Epithelial cell of esophagus (primary cell): ENCODE measurements around the gene DNAH14.

ENCODE experiments used
- DNase-seq: peaks from one replicate; pipeline ENCODE4 v3.0.0; 2010; ENCODE audit warnings: low read depth
- H3K4me3 ChIP-seq: 2 replicates; pipeline ENCODE4 v1.5.1; 2011; ENCODE audit warnings: mild to moderate bottlenecking, low read length, control low read depth
- CTCF ChIP-seq: IDR thresholded peaks from 2 replicates; pipeline ENCODE4 v1.5.1; 2011; ENCODE audit warnings: low read depth, mild to moderate bottlenecking, low read length, control low read depth, inconsistent platforms; ENCODE audit not compliant: insufficient read depth; ENCODE audit errors: missing control alignments

DNAH14 gene

DNA sequence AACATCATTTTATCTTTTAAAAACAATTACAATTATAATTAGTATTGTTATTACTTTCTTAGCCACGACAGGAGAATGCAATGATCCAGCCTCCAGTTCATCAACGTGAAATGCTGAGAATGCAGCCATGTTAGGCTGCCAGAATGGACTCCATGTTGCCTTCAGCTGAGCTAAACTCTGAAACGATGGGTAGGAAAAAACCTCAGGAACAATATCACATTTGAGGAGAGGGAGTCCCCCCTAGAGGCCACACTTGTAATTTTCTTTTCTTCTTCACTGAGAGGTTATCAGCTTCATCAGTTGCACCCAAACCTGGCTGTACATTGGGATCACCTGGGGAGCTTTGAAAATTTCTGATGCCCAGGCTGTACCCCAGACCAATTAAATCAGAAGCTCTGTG is 34.6 kb upstream of the DNAH14 start:
- no peak for DNase-seq
- no peak for TF ChIP-seq CTCF
- no peak overlapping the region for H3K4me3 ChIP-seq

DNA sequence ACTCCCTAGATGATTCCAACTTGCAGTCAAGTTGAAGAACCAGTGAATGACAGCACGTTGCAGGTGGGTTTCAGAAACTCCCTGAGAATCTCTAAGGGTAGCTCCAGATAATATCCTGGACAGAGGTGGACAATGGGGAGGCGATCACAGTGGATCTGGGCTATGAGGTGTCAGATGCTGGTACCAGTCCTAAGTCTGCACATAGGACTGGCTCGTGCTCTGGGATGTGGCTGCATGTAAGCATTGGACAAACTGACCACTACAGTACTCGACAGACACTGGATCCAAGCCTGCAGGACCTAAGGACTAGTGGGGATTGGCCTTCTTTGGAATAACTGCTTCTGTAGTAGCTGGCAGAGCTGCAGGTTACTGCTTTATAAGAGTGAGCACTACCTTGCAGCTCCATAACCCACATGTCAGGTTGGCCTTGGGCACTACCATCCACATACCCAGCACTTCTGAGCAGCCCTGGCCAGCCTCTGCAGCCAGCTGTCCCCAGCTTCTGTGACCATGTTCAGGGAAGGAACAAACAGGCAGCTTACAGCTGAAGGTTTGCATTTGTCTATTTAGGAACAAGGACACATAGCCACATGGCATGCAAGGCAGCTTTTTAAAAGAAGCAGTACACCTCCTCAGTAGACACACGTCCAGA is 33.2 kb upstream of the DNAH14 start:
- no peak overlapping the region for H3K4me3 ChIP-seq
- no peak for DNase-seq
- TF ChIP-seq CTCF, result no peak

- peak; percentile 10 for DNase-seq
- TF ChIP-seq CTCF, result no peak
- H3K4me3 ChIP-seq, result no peak overlapping the region
Observed at GRCh38 chr1:224897529-224898327, 31.7 kb upstream of the DNAH14 start.

DNA sequence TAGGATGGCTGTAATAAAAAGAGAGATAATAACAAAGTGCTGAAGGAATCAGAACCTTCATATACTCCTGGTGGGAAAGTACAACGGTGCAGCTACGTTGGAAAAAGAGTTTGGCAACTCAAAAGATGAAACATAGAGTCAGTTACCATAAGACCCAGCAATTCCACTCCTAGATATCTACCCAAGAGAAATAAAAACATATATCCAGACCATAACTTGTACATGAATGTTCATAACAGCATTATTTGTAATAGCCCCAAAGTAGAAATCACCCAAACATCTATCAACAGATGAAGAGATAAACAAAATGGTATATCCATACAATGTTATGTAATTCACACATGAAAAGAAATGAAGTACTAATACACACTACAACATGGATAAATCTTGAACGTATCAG is 30.5 kb upstream of the DNAH14 start:
- no peak for TF ChIP-seq CTCF
- no peak overlapping the region for H3K4me3 ChIP-seq
- no peak for DNase-seq

GRCh38 chr1:224900062-224900630 is 29.3 kb upstream of the DNAH14 start:
- H3K4me3 ChIP-seq, result no peak overlapping the region
- TF ChIP-seq CTCF, result no peak
- DNase-seq, result no peak

DNA sequence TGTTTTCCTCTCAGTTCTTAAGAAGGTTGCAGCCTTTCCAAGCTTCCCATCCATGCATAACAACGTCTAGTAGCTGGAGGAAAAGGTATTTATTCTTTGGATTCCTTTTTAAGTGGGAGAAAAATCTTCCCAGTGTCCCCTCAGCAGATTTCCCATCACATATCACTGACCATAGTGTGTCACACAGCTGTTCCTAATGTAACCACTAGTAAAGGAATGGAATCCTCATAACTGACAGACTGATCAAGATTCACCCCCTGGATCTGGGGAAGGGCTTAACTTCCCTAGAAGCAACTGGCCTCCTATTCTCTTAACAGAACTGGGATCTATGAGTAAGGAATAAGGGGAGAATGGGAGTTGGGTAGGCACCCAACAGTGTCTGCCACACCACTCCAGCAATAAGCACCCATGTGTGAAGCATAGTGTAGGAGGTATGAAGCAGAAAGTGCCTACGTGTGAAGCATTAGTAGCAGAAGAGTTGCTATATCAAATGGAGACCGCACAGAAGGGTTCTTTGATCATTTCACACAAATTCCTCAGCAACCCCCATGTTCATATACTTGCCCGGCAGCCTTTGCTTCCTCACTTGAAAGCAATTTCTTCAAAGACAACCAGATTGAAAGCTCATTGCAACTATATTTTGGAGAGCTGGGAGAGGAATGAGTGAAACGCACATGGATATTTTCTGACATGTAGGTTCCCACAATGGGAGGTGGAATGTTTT is 28.2 kb upstream of the DNAH14 start:
- no peak overlapping the region for H3K4me3 ChIP-seq
- DNase-seq, result no peak
- no peak for TF ChIP-seq CTCF
